PC-3 (cell line): ENCODE data around the gene GABRB2. TPM values are rescaled to one million over a fixed set of nuclear protein-coding genes. Genes with fewer than 3 reads are reported as not detected.

Source experiments
- ATAC-seq: fragments of 200-7000 bp; cut with Tn5 transposase; 2 replicates; pipeline ENCODE4 v1.9.1; 2020; ENCODE audit warnings: mild to moderate bottlenecking, moderate library complexity
- BruUV-seq: library from RNA; stranded (reverse); fragments of 400-500 nt; replicated peaks from 2 replicates; lab custom pipeline; 2021; lab: Mats Ljungman, UMichigan
- CTCF ChIA-PET: fragments of 300-600 bp; sonication (Branson Sonifier 250); formaldehyde crosslinking; loops from one replicate; lab custom pipeline; 2022; ENCODE audit warnings: antibody characterized with exemption; lab: Charles Lee
- POLR2A ChIA-PET: fragments of 300-600 bp; sonication (Branson Sonifier 250); formaldehyde crosslinking; loops from one replicate; lab custom pipeline; 2022; ENCODE audit warnings: antibody characterized with exemption; ENCODE audit not compliant: unreplicated experiment; lab: Charles Lee
- DNase-seq: peaks from one replicate; pipeline ENCODE4 v3.0.0-alpha.2; 2015
- H2AFZ ChIP-seq: fragments of 300-600 bp; sonication (generic); 2 replicates; pipeline ENCODE4 v1.6.0; 2016; ENCODE audit warnings: antibody characterized with exemption, low read length
- H3F3A ChIP-seq: fragments of 300-600 bp; sonication (generic); one replicate; pipeline ENCODE4 v1.6.0; 2017; ENCODE audit warnings: antibody characterized with exemption, low read length, control low read depth, mild to moderate bottlenecking; ENCODE audit not compliant: unreplicated experiment
- H3K27ac ChIP-seq: fragments of 300-600 bp; sonication (generic); 2 replicates; pipeline ENCODE4 v1.5.1; 2016; ENCODE audit warnings: mild to moderate bottlenecking, low read length
- H3K27me3 ChIP-seq: fragments of 300-600 bp; sonication (generic); 2 replicates; pipeline ENCODE4 v1.6.1; 2016; ENCODE audit warnings: low read length, mixed read lengths
- H3K36me3 ChIP-seq: fragments of 300-600 bp; sonication (generic); 2 replicates; pipeline ENCODE4 v1.6.1; 2016; ENCODE audit warnings: low read depth, mixed run types, low read length, mixed read lengths
- H3K4me1 ChIP-seq: fragments of 300-600 bp; sonication (generic); 2 replicates; pipeline ENCODE4 v1.5.1; 2016; ENCODE audit warnings: low read length; ENCODE audit not compliant: insufficient read depth
- H3K4me2 ChIP-seq: fragments of 300-600 bp; sonication (generic); 2 replicates; pipeline ENCODE4 v1.6.0; 2016; ENCODE audit warnings: low read length
- H3K4me3 ChIP-seq: fragments of 300-600 bp; sonication (generic); 2 replicates; pipeline ENCODE4 v1.5.1; 2016; ENCODE audit warnings: mild to moderate bottlenecking, low read length, mixed read lengths
- H3K79me2 ChIP-seq: fragments of 300-600 bp; sonication (generic); 2 replicates; pipeline ENCODE4 v1.6.1; 2017; ENCODE audit warnings: low read length, mixed read lengths
- H3K9ac ChIP-seq: fragments of 300-600 bp; sonication (generic); 2 replicates; pipeline ENCODE4 v1.6.0; 2016; ENCODE audit warnings: mild to moderate bottlenecking, low read length
- H3K9me2 ChIP-seq: fragments of 300-600 bp; sonication (generic); replicated peaks from 2 replicates; pipeline ENCODE4 v1.6.1; 2016; ENCODE audit warnings: mixed run types, low read length, mixed read lengths
- H3K9me3 ChIP-seq: fragments of 300-600 bp; sonication (generic); 2 replicates; pipeline ENCODE4 v1.6.1; 2016; ENCODE audit warnings: low read length, mixed read lengths
- H4K20me1 ChIP-seq: fragments of 300-600 bp; sonication (generic); 2 replicates; pipeline ENCODE4 v1.6.1; 2016; ENCODE audit warnings: low read length, mixed read lengths
- EZH2 ChIP-seq: fragments of 300-600 bp; sonication (generic); IDR thresholded peaks from one replicate; pipeline ENCODE4 v1.6.1; 2017; ENCODE audit warnings: antibody characterized with exemption, mild to moderate bottlenecking, low read length; ENCODE audit not compliant: unreplicated experiment
- EZH2phosphoT487 ChIP-seq: fragments of 300-600 bp; sonication (generic); IDR thresholded peaks from 2 replicates; pipeline ENCODE4 v1.6.1; 2018; ENCODE audit warnings: mild to moderate bottlenecking, antibody characterized with exemption, low read length, borderline replicate concordance
- intact Hi-C: fragments of 100-400 bp; cut with micrococcal nuclease; formaldehyde crosslinking; loops from 2 replicates; pipeline ENCODE4 v1.9.0; 2023
- total RNA-seq: library from RNA; depleted of rRNA; stranded (reverse); fragments of >200 nt; gene quantifications from 2 replicates; pipeline ENCODE4 v1.2.3, GENCODE V29; 2014
- TF ChIP-seq, protein P1 (sequence below): fragments of 300-600 bp; sonication (generic); conservative IDR thresholded peaks from 2 replicates; pipeline ENCODE4 v1.5.1; 2017; ENCODE audit warnings: antibody characterized with exemption, low read depth, mild to moderate bottlenecking, low read length

Gene GABRB2
- total RNA-seq, 1 experiment from 2014 or later: not detected

DNA sequence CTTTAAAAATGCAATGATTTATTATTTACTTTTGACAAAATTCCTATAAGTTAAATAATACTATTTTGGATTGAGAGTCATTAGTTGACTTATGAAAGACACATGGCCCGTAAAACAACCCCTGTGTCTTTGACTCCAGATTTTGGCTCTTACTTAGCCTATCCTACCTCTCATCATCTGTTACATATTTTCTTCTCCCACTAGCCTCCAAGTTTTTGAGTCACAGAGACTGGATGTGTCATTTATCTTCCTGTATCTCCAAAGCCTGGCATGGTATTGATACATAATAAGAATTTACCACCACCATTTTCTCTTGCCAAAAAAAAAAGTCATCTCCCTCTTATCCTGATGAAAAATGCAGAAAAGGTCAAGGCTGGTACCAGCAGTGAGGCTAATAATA lies 99.9 kb downstream of the GABRB2 start:
- intact Hi-C loops: no loop called here
- ATAC-seq (no peak), DNase-seq (no peak)
- Histone ChIP-seq H3F3A (no peaks in the 10 kb centered on the region), H3K79me2 (no peaks in the 10 kb centered on the region), H3K36me3 (no peaks in the 10 kb centered on the region), H4K20me1 (no peaks in the 10 kb centered on the region), H3K4me1 (no peaks in the 10 kb centered on the region), H3K4me2 (no peak overlapping the region), H3K9me3 (0 out of 2 replicates have a peak, but pooled peaks cover 2% of the 10 kb centered on the region), H3K27me3 (no peaks in the 10 kb centered on the region), H3K4me3 (no peak overlapping the region), H3K9me2 (no peaks in the 10 kb centered on the region), H3K9ac (no peak overlapping the region), H2AFZ (no peak overlapping the region), H3K27ac (no peak overlapping the region)
- TF ChIP-seq EZH2phosphoT487 (no peak), EZH2 (no peak)
- TF ChIP-seq, protein P1, sequence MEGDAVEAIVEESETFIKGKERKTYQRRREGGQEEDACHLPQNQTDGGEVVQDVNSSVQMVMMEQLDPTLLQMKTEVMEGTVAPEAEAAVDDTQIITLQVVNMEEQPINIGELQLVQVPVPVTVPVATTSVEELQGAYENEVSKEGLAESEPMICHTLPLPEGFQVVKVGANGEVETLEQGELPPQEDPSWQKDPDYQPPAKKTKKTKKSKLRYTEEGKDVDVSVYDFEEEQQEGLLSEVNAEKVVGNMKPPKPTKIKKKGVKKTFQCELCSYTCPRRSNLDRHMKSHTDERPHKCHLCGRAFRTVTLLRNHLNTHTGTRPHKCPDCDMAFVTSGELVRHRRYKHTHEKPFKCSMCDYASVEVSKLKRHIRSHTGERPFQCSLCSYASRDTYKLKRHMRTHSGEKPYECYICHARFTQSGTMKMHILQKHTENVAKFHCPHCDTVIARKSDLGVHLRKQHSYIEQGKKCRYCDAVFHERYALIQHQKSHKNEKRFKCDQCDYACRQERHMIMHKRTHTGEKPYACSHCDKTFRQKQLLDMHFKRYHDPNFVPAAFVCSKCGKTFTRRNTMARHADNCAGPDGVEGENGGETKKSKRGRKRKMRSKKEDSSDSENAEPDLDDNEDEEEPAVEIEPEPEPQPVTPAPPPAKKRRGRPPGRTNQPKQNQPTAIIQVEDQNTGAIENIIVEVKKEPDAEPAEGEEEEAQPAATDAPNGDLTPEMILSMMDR: no peak
- CTCF ChIA-PET: no interaction called here
- POLR2A ChIA-PET: no interaction called here
- no TSS peak for BruUV-seq

DNA sequence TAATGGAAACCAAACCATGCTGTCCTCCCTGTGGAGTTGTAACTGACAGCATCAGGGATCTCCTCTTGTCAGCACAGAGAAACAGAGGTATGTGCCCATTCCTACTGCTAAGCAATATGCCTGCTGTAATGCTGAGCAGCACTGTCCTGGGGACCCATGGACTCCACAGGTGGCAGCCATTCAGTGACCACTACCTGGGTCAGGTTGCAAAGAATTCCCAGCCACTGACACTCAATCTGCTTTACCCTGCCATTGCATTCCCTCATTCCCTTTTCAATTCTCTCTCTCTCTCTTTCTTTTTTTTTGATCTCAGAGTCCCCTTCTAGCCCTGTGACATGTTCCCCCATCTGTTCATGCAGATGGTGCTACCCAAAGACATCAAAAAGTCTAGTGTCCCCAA lies 104.1 kb downstream of the GABRB2 start:
- POLR2A ChIA-PET: no interaction called here
- Histone ChIP-seq H2AFZ (no peak overlapping the region), H3K4me1 (no peaks in the 10 kb centered on the region), H3K9me3 (0 out of 2 replicates have a peak, but pooled peaks cover 3% of the 10 kb centered on the region), H3K79me2 (no peaks in the 10 kb centered on the region), H3K4me3 (no peak overlapping the region), H3K27me3 (no peaks in the 10 kb centered on the region), H3K9ac (no peak overlapping the region), H4K20me1 (no peaks in the 10 kb centered on the region), H3F3A (no peaks in the 10 kb centered on the region), H3K36me3 (no peaks in the 10 kb centered on the region), H3K9me2 (no peaks in the 10 kb centered on the region), H3K4me2 (no peak overlapping the region), H3K27ac (no peak overlapping the region)
- intact Hi-C loops: no loop called here
- TF ChIP-seq EZH2: no peak
- no peak for ATAC-seq
- CTCF ChIA-PET: no interaction called here
- no TSS peak for BruUV-seq
- DNase-seq: no peak

DNA sequence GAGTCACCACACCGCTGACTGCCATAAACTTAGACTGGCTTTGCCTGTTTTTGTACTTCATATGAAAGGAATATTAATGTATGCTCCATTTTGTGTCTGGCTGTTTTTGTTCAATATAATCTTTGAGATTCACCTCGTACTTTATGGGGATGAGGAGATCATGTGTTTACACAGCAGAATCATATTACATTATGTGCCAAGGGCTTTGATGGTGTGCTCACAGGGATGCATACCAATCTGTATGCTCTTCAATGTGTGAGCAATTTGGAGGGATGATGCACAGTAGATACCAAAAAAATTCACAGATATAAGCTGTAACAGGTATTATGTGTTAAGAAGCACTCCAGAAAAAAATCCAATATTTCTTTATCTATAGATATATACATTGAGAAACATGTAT lies 113.7 kb downstream of the GABRB2 start:
- no peak overlapping the region for H3K4me3 ChIP-seq
- POLR2A ChIA-PET: no interaction called here
- no peaks in the 10 kb centered on the region for H3K27me3 ChIP-seq
- H3K79me2 ChIP-seq: no peaks in the 10 kb centered on the region
- H3K4me1 ChIP-seq: no peaks in the 10 kb centered on the region
- no peak overlapping the region for H2AFZ ChIP-seq
- H3K27ac ChIP-seq: no peak overlapping the region
- H3K9me2 ChIP-seq: no peaks in the 10 kb centered on the region
- no peak overlapping the region for H3K4me2 ChIP-seq
- H3F3A ChIP-seq: no peaks in the 10 kb centered on the region
- no peaks in the 10 kb centered on the region for H3K36me3 ChIP-seq
- H4K20me1 ChIP-seq: no peaks in the 10 kb centered on the region
- BruUV-seq: no TSS peak
- no peak for ATAC-seq
- TF ChIP-seq EZH2: no peak
- TF ChIP-seq, protein P1: no peak
- TF ChIP-seq EZH2phosphoT487: no peak
- 0 out of 2 replicates have a peak, but pooled peaks cover 13% of the 10 kb centered on the region for H3K9me3 ChIP-seq
- CTCF ChIA-PET: no interaction called here
- H3K9ac ChIP-seq: no peak overlapping the region
- intact Hi-C loops: no loop called here
- no peak for DNase-seq
